H1 (cell line): ENCODE results near the gene SYNDIG1. TPM values are rescaled to one million over a fixed set of nuclear protein-coding genes. Genes with fewer than 3 reads are reported as not detected.

Experiments
- CTCF ChIA-PET: fragments of 300-600 bp; sonication (Branson Sonifier 250); formaldehyde crosslinking; loops from one replicate; lab custom pipeline; 2021; ENCODE audit not compliant: partially characterized antibody; lab: Charles Lee
- POLR2A ChIA-PET: fragments of 300-600 bp; sonication (Branson Sonifier 250); formaldehyde crosslinking; loops from one replicate; lab custom pipeline; 2021; ENCODE audit warnings: inconsistent platforms; ENCODE audit not compliant: partially characterized antibody; lab: Charles Lee
- DNase-seq, 2 experiments: peaks; one replicate each; pipeline versions ENCODE4 v3.0.0 to v3.0.0-alpha.2; 2010 to 2022; ENCODE audit warnings: low spot score in 2 of 2, low read depth in 1 of 2, mixed read lengths in 1 of 2
- FAIRE-seq: peaks from 2 replicates; lab custom pipeline; 2011; peaks lifted over from hg19 to GRCh38; lab: Jason Lieb, UNC
- H2AFZ ChIP-seq: 2 replicates; pipeline ENCODE4 v1.8.1; 2012; ENCODE audit warnings: low read length, inconsistent platforms
- H2AK5ac ChIP-seq: 2 replicates; pipeline ENCODE4 v1.6.1; 2013; ENCODE audit warnings: low read depth, low read length
- H2BK120ac ChIP-seq: replicated peaks from 2 replicates; pipeline ENCODE3; 2013; ENCODE audit warnings: low read depth, low read length, inconsistent platforms
- H2BK12ac ChIP-seq: 2 replicates; pipeline ENCODE4 v1.6.1; 2013; ENCODE audit warnings: low read depth, low read length
- H2BK15ac ChIP-seq: 2 replicates; pipeline ENCODE4 v1.6.1; 2013; ENCODE audit warnings: low read length
- H2BK20ac ChIP-seq: 2 replicates; pipeline ENCODE4 v1.6.1; 2013; ENCODE audit warnings: low read length
- H2BK5ac ChIP-seq: 2 replicates; pipeline ENCODE4 v1.6.1; 2013; ENCODE audit warnings: low read depth, low read length
- H3K14ac ChIP-seq: 2 replicates; pipeline ENCODE4 v1.6.1; 2013; ENCODE audit warnings: inconsistent platforms; ENCODE audit not compliant: insufficient read length
- H3K18ac ChIP-seq: 2 replicates; pipeline ENCODE4 v1.6.1; 2013; ENCODE audit warnings: low read length; ENCODE audit errors: extremely low read depth
- H3K23ac ChIP-seq: 2 replicates; pipeline ENCODE4 v1.6.1; 2013; ENCODE audit warnings: inconsistent platforms; ENCODE audit not compliant: insufficient read length
- H3K23me2 ChIP-seq: 2 replicates; pipeline ENCODE4 v1.6.1; 2013; ENCODE audit warnings: low read depth, low read length
- H3K27ac ChIP-seq: 2 replicates; pipeline ENCODE4 v1.6.1; 2011; ENCODE audit warnings: low read depth, low read length, inconsistent platforms
- H3K27me3 ChIP-seq, 4 experiments: replicated peaks in 1 of 4; 1 replicate in 1 of 4; 2 replicates in 3 of 4; pipeline versions ENCODE4 v1.6.1 to v1.8.1; 2011 to 2013; ENCODE audit warnings: low read length in 3 of 4, mild to moderate bottlenecking in 3 of 4, inconsistent platforms in 2 of 4, mixed read lengths in 2 of 4, moderate library complexity in 1 of 4; ENCODE audit not compliant: control insufficient read depth in 3 of 4, insufficient read depth in 3 of 4; ENCODE audit errors: extremely low read depth in 1 of 4
- H3K36me3 ChIP-seq, 4 experiments: 2 replicates each; pipeline versions ENCODE4 v1.6.1 to v1.8.1; 2011 to 2013; ENCODE audit warnings: mild to moderate bottlenecking in 4 of 4, low read length in 3 of 4, moderate library complexity in 2 of 4, control low read depth in 1 of 4, inconsistent platforms in 1 of 4; ENCODE audit not compliant: insufficient read depth in 4 of 4, control insufficient read depth in 2 of 4
- H3K4ac ChIP-seq: replicated peaks from 2 replicates; pipeline ENCODE3; 2013; ENCODE audit warnings: low read length, low read depth, mixed read lengths, inconsistent platforms; ENCODE audit not compliant: insufficient read length
- H3K4me1 ChIP-seq, 4 experiments: replicated peaks in 1 of 4; 1 replicate in 1 of 4; 2 replicates in 3 of 4; pipeline versions ENCODE4 v1.6.1 to v1.8.1; 2011 to 2013; ENCODE audit warnings: low read length in 3 of 4, inconsistent platforms in 2 of 4, mixed read lengths in 1 of 4; ENCODE audit not compliant: insufficient read depth in 4 of 4, control insufficient read depth in 3 of 4
- H3K4me2 ChIP-seq, 2 experiments: 2 replicates each; pipeline versions ENCODE4 v1.6.1 to v1.8.1; 2011 to 2013; ENCODE audit warnings: low read depth in 2 of 2, low read length in 2 of 2, control low read depth in 1 of 2, inconsistent platforms in 1 of 2, mild to moderate bottlenecking in 1 of 2; ENCODE audit not compliant: insufficient read depth in 1 of 2
- H3K4me3 ChIP-seq, 4 experiments: fragments of 200-600, 300-600 bp in 1 of 4; sonication (generic), shearing (Covaris generic), sonication (Bioruptor Twin) in 1 of 4; 2 replicates each; pipeline versions ENCODE4 v1.5.1 to v1.8.1; 2011 to 2016; ENCODE audit warnings: low read length in 4 of 4, low read depth in 3 of 4, control low read depth in 2 of 4, inconsistent platforms in 2 of 4, mild to moderate bottlenecking in 2 of 4, mixed read lengths in 1 of 4, moderate library complexity in 1 of 4; ENCODE audit not compliant: insufficient read depth in 2 of 4; ENCODE audit errors: extremely low read depth in 1 of 4
- H3K56ac ChIP-seq: replicated peaks from 2 replicates; pipeline ENCODE3; 2013; ENCODE audit warnings: low read depth, mild to moderate bottlenecking, mixed read lengths, low read length, inconsistent platforms; ENCODE audit not compliant: insufficient read length
- H3K79me1 ChIP-seq: 2 replicates; pipeline ENCODE4 v1.6.1; 2013; ENCODE audit warnings: low read depth, low read length, control low read depth
- H3K79me2 ChIP-seq, 2 experiments: 2 replicates each; pipeline versions ENCODE4 v1.6.1 to v1.8.1; 2012 to 2013; ENCODE audit warnings: low read length in 2 of 2, mild to moderate bottlenecking in 2 of 2, inconsistent platforms in 1 of 2; ENCODE audit not compliant: insufficient read depth in 2 of 2, control insufficient read depth in 1 of 2
- H3K9ac ChIP-seq, 4 experiments: replicated peaks in 1 of 4; 1 replicate in 1 of 4; 2 replicates in 3 of 4; pipeline versions ENCODE4 v1.6.1 to v1.8.1; 2011 to 2013; ENCODE audit warnings: low read depth in 3 of 4, low read length in 3 of 4, control low read depth in 2 of 4, mild to moderate bottlenecking in 2 of 4, moderate library complexity in 2 of 4, inconsistent platforms in 1 of 4; ENCODE audit errors: extremely low read depth in 1 of 4
- H3K9me3 ChIP-seq, 2 experiments: 2 replicates each; pipeline versions ENCODE4 v1.6.1 to v1.8.1; 2012 to 2013; ENCODE audit warnings: mild to moderate bottlenecking in 2 of 2, moderate library complexity in 2 of 2, control low read depth in 1 of 2, inconsistent platforms in 1 of 2, low read depth in 1 of 2, low read length in 1 of 2, mixed read lengths in 1 of 2; ENCODE audit not compliant: insufficient read depth in 2 of 2
- H4K20me1 ChIP-seq, 2 experiments: replicated peaks in 1 of 2; 2 replicates each; pipeline versions ENCODE3 to v1.8.1; 2011 to 2013; ENCODE audit warnings: inconsistent platforms in 2 of 2, low read length in 2 of 2, mild to moderate bottlenecking in 1 of 2; ENCODE audit not compliant: insufficient read depth in 2 of 2, control insufficient read depth in 1 of 2
- H4K5ac ChIP-seq: 2 replicates; pipeline ENCODE4 v1.6.1; 2013; ENCODE audit warnings: low read length, low read depth, mixed read lengths, inconsistent platforms; ENCODE audit not compliant: insufficient read length
- H4K8ac ChIP-seq: 2 replicates; pipeline ENCODE4 v1.8.0; 2013; ENCODE audit warnings: mild to moderate bottlenecking, moderate library complexity, low read length, inconsistent platforms; ENCODE audit not compliant: insufficient read depth; ENCODE audit errors: extremely low read depth
- H4K91ac ChIP-seq: replicated peaks from 2 replicates; pipeline ENCODE3; 2013; ENCODE audit warnings: low read length, mixed read lengths, inconsistent platforms; ENCODE audit not compliant: insufficient read length
- ASH2L ChIP-seq: fragments of 200-600, 300-600 bp; sonication (generic); IDR thresholded peaks from one replicate; pipeline ENCODE4 v1.7.1; 2017; ENCODE audit warnings: low read length
- CHD2 ChIP-seq: IDR thresholded peaks from 2 replicates; pipeline ENCODE4 v1.6.1; 2012; ENCODE audit warnings: low read length, improper control_type of control experiment
- EP300 ChIP-seq, 2 experiments: IDR thresholded peaks; 1 replicate in 1 of 2; 2 replicates in 1 of 2; pipeline ENCODE4 v1.6.1; 2011 to 2012; ENCODE audit warnings: low read depth in 2 of 2, low read length in 2 of 2, mild to moderate bottlenecking in 2 of 2, borderline replicate concordance in 1 of 2, inconsistent platforms in 1 of 2, moderate library complexity in 1 of 2
- HDAC6 ChIP-seq: IDR thresholded peaks from one replicate; pipeline ENCODE4 v1.7.1; 2012; ENCODE audit warnings: low read depth, mild to moderate bottlenecking, inconsistent platforms, low read length, moderate library complexity
- PHF8 ChIP-seq: fragments of 200-600 bp; sonication (generic); conservative IDR thresholded peaks from 2 replicates; pipeline ENCODE4 v1.7.1; 2012; ENCODE audit warnings: low read depth, mild to moderate bottlenecking, inconsistent platforms, low read length, moderate library complexity
- RAD21 ChIP-seq, 2 experiments: IDR thresholded peaks in 1 of 2; conservative IDR thresholded peaks in 1 of 2; 2 replicates each; pipeline ENCODE4 v1.6.1; 2011; ENCODE audit warnings: low read depth in 2 of 2, low read length in 2 of 2, improper control_type of control experiment in 1 of 2, inconsistent platforms in 1 of 2, mild to moderate bottlenecking in 1 of 2, moderate library complexity in 1 of 2
- SP1 ChIP-seq: IDR thresholded peaks from 2 replicates; pipeline ENCODE4 v1.6.1; 2011; ENCODE audit warnings: low read depth, low read length
- SP2 ChIP-seq: IDR thresholded peaks from 2 replicates; pipeline ENCODE4 v1.6.1; 2012; ENCODE audit warnings: mild to moderate bottlenecking, low read length, inconsistent platforms
- SRF ChIP-seq: IDR thresholded peaks from 2 replicates; pipeline ENCODE4 v1.6.1; 2011; ENCODE audit warnings: mild to moderate bottlenecking, low read depth, low read length, moderate library complexity
- TBP ChIP-seq: IDR thresholded peaks from 2 replicates; pipeline ENCODE4 v1.6.1; 2011; ENCODE audit warnings: low read depth, low read length, improper control_type of control experiment
- TCF12 ChIP-seq: IDR thresholded peaks from 2 replicates; pipeline ENCODE4 v1.6.1; 2011; ENCODE audit warnings: low read depth, mild to moderate bottlenecking, low read length
- WGBS, 2 experiments: shearing (Covaris generic) in 1 of 2; methylation state at CpG; one replicate each; pipeline versions ENCODE4 v1.1.6 to v1.1.7; 2013 to 2015; ENCODE audit warnings: low lambda C conversion rate in 2 of 2, mixed read lengths in 2 of 2, inconsistent platforms in 1 of 2, low coverage in 1 of 2, missing lambda C conversion rate in 1 of 2; ENCODE audit not compliant: insufficient replicate concordance in 2 of 2, insufficient coverage in 1 of 2, insufficient read length in 1 of 2; ENCODE audit errors: extremely low coverage in 1 of 2, missing lambda C conversion rate in 1 of 2; 5-methylcytosine and 5-hydroxymethylcytosine counted together
- polyA plus RNA-seq, 7 experiments: library from polyadenylated mRNA; depleted of rRNA in 3 of 7; stranded (reverse) in 5 of 7; unstranded in 2 of 7; fragments of >200 nt in 5 of 7; fragments of 200-250 nt in 2 of 7; gene quantifications; 1 replicate in 5 of 7; 2 replicates in 1 of 7; 4 replicates in 1 of 7; pipeline versions ENCODE4 v1.2.1 to v1.2.3, GENCODE V29; 2011 to 2013; ENCODE audit warnings: missing spikeins in 2 of 7, mixed read lengths in 2 of 7
- total RNA-seq: library from RNA; stranded (reverse); fragmentation: NEBNext Ultra II Directional; extraction: Animal tissue kit (Norgen Biotek cat#: 25700); gene quantifications from 2 replicates; pipeline ENCODE4 v1.2.1, GENCODE V29; 2021
- TF ChIP-seq, protein P1 (sequence below): IDR thresholded peaks from 2 replicates; pipeline ENCODE4 v1.6.1; 2011; ENCODE audit warnings: low read depth, mild to moderate bottlenecking, low read length; ENCODE audit not compliant: insufficient read depth

Gene SYNDIG1
- total and polyA plus RNA-seq, 2 of the 8 experiments (the other 6 are each of a cell fraction or from before 2014, with no cell fraction given) = 6.5 to 7.8 TPM

DNA sequence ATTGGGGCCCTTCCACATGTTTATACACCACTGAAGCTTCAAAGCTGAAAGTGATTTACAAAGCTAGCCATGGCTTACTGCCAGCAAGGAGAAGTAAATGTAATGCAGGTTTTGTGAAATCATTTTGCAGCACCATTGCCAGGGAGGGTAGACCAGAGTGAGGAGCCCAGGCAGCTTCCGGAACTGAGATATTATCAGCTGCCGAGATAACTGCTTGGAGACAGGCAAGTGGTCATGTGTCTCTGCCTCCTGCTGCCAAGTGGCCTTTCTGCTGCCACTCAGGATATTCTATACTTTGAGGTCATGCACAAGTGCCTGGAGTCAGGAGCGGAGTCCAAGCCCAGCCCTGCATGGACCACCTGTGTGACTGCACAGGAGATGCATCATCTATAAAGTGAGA lies 160.2 kb downstream of the SYNDIG1 start:
- no peak overlapping the region for H4K5ac ChIP-seq
- no peak overlapping the region for H3K14ac ChIP-seq
- no peak overlapping the region for H2BK20ac ChIP-seq
- no peak overlapping the region for H3K23ac ChIP-seq
- no peak overlapping the region for H2BK120ac ChIP-seq
- H4K91ac ChIP-seq = no peak overlapping the region
- H2BK12ac ChIP-seq = no peak overlapping the region
- no peaks in the 10 kb centered on the region for H4K20me1 ChIP-seq
- no peak overlapping the region for H3K56ac ChIP-seq
- H2AK5ac ChIP-seq = no peak overlapping the region
- no peaks in the 10 kb centered on the region for H3K36me3 ChIP-seq
- H3K4ac ChIP-seq = no peak overlapping the region
- FAIRE-seq (no peak), DNase-seq (no peak)
- H3K9me3 ChIP-seq = peaks cover 0 to 4% of the 10 kb centered on the region in 2 experiments; a peak in 1 of 4 replicates
- H3K18ac ChIP-seq = no peak overlapping the region
- CTCF ChIA-PET = interaction anchor here (1.1 to 1.6 kb wide), 2 partner anchors 15 to 17 kb away, joined by 3 to 5 read pairs; no protein-coding TSS in a partner anchor
- no peaks in the 10 kb centered on the region for H3K79me1 ChIP-seq
- POLR2A ChIA-PET = no interaction called here
- H3K4me1 ChIP-seq = peaks cover 0 to 4% (median under 1%) of the 10 kb centered on the region in 4 experiments; a peak in 4 of 7 replicates
- no peak overlapping the region for H2BK5ac ChIP-seq
- no peak overlapping the region for H2AFZ ChIP-seq
- H3K4me3 ChIP-seq = no peak overlapping the region
- no peak overlapping the region for H3K27ac ChIP-seq
- H3K27me3 ChIP-seq = no peaks in the 10 kb centered on the region
- H3K4me2 ChIP-seq = no peak overlapping the region
- no peak overlapping the region for H3K9ac ChIP-seq
- no peaks in the 10 kb centered on the region for H3K79me2 ChIP-seq
- no peak overlapping the region for H2BK15ac ChIP-seq
- WGBS, 2 experiments = 89% methylated on average over 3 of the region's 3 CpGs; no CpG with 5 or more reads in 1 of the 2 experiments
- no peak for TF ChIP-seq TBP
- no peak for TF ChIP-seq CHD2
- TF ChIP-seq EP300 (IDR thresholded peaks at IDR 0.05; ENCODE audit: borderline replicate concordance in 1 of 2, low read depth in 2 of 2, low read length in 2 of 2) = no peak
- no peak for TF ChIP-seq TCF12
- TF ChIP-seq ASH2L = no peak
- TF ChIP-seq HDAC6 = no peak
- TF ChIP-seq RAD21 (IDR thresholded peaks at IDR 0.05 in 1 of 2, conservative IDR thresholded peaks at IDR 0.05 in 1 of 2; ENCODE audit: low read depth in 2 of 2, low read length in 2 of 2) = no peak
- TF ChIP-seq PHF8 = no peak
- TF ChIP-seq, protein P1, sequence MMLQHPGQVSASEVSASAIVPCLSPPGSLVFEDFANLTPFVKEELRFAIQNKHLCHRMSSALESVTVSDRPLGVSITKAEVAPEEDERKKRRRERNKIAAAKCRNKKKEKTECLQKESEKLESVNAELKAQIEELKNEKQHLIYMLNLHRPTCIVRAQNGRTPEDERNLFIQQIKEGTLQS = no peak
- no peak for TF ChIP-seq SRF
- TF ChIP-seq SP2 = no peak
- no peak for TF ChIP-seq SP1
- H3K23me2 ChIP-seq = no peaks in the 10 kb centered on the region
- H4K8ac ChIP-seq = no peak overlapping the region
